Neural crest cell (in vitro differentiated cells): ENCODE measurements around the gene PRPH2. TPM values are rescaled to one million over a fixed set of nuclear protein-coding genes. Genes with fewer than 3 reads are reported as not detected.

ENCODE experiments used
- DNase-seq: peaks from one replicate; pipeline ENCODE4 v3.0.0; 2021; ENCODE audit warnings: low read depth, mixed read lengths, low spot score
- H3K27ac Mint-ChIP-seq: one replicate; pipeline ENCODE4 v1.8.0; 2021; ENCODE audit warnings: mild to moderate bottlenecking, mixed read lengths; ENCODE audit not compliant: unreplicated experiment
- H3K27me3 Mint-ChIP-seq: 2 replicates; pipeline ENCODE4 v1.8.0; 2021; ENCODE audit warnings: low read depth, mild to moderate bottlenecking, mixed read lengths
- H3K36me3 Mint-ChIP-seq: 2 replicates; pipeline ENCODE4 v1.8.0; 2021; ENCODE audit warnings: low read depth, mild to moderate bottlenecking, mixed read lengths
- H3K4me1 Mint-ChIP-seq: 2 replicates; pipeline ENCODE4 v1.8.0; 2021; ENCODE audit warnings: mixed read lengths
- H3K4me3 Mint-ChIP-seq: one replicate; pipeline ENCODE4 v1.8.0; 2021; ENCODE audit warnings: mild to moderate bottlenecking, mixed read lengths
- H3K9me3 Mint-ChIP-seq: 2 replicates; pipeline ENCODE4 v1.8.0; 2021; ENCODE audit warnings: mixed read lengths
- CTCF ChIP-seq: fragments of 200-600 bp; sonication (generic); conservative IDR thresholded peaks from 2 replicates; pipeline ENCODE4 v1.5.0; 2021; ENCODE audit warnings: antibody characterized with exemption, mild to moderate bottlenecking
- long read RNA-seq: library from polyadenylated mRNA; unstranded; transcript quantifications from one replicate; pipeline ENCODE4 v2.0.0, GENCODE V29; 2020
- total RNA-seq: library from RNA; stranded (reverse); gene quantifications from 2 replicates; pipeline ENCODE4 v1.2.1, GENCODE V29; 2021

Gene PRPH2
- not detected in 2 replicates for total RNA-seq
- long read RNA-seq = 0 reads

- no peak for TF ChIP-seq CTCF
- H3K4me1 Mint-ChIP-seq = no peaks in the 10 kb centered on the region
- H3K9me3 Mint-ChIP-seq = no peaks in the 10 kb centered on the region
- no peak for DNase-seq
- H3K27me3 Mint-ChIP-seq = peaks cover 42% of the 10 kb centered on the region
- H3K27ac Mint-ChIP-seq = no peak within 1 kb of the TSS
- H3K36me3 Mint-ChIP-seq = no peaks in the 10 kb centered on the region
- H3K4me3 Mint-ChIP-seq = no peak within 1 kb of the TSS
These were observed at the start of gene PRPH2 for GRCh38 chr6:42722497-42722896. PRPH2 (minus strand) TSS chr6:42722597; CDS start chr6:42722334, 263 bp downstream.

- Mint-ChIP-seq H3K36me3 (no peaks in the 10 kb centered on the region), H3K4me1 (peaks cover 11% of the 10 kb centered on the region), H3K27me3 (peaks cover 18% of the 10 kb centered on the region), H3K4me3 (no peak overlapping the region), H3K27ac (no peak overlapping the region), H3K9me3 (no peaks in the 10 kb centered on the region)
- DNase-seq = no peak
- no peak for TF ChIP-seq CTCF
These were observed 49.3 kb upstream of the PRPH2 start for GRCh38 chr6:42771741-42772100.

GRCh38 chr6:42769836-42770235 lies 47.4 kb upstream of the PRPH2 start:
- no peaks in the 10 kb centered on the region for H3K36me3 Mint-ChIP-seq
- no peaks in the 10 kb centered on the region for H3K9me3 Mint-ChIP-seq
- H3K4me1 Mint-ChIP-seq = peaks cover 11% of the 10 kb centered on the region
- H3K27ac Mint-ChIP-seq = no peak overlapping the region
- no peak for TF ChIP-seq CTCF
- H3K27me3 Mint-ChIP-seq = peaks cover 18% of the 10 kb centered on the region
- DNase-seq = no peak
- no peak overlapping the region for H3K4me3 Mint-ChIP-seq

- no peak for DNase-seq
- Mint-ChIP-seq H3K27me3 (peaks cover 18% of the 10 kb centered on the region), H3K4me1 (peaks cover 11% of the 10 kb centered on the region), H3K27ac (no peak overlapping the region), H3K9me3 (no peaks in the 10 kb centered on the region), H3K4me3 (no peak overlapping the region), H3K36me3 (no peaks in the 10 kb centered on the region)
- no peak for TF ChIP-seq CTCF
These were observed 46.7 kb upstream of the PRPH2 start for GRCh38 chr6:42769051-42769450.

GRCh38 chr6:42766163-42766670 lies 43.8 kb upstream of the PRPH2 start:
- no peak overlapping the region for H3K4me3 Mint-ChIP-seq
- TF ChIP-seq CTCF = no peak
- peaks cover 6% of the 10 kb centered on the region for H3K27me3 Mint-ChIP-seq
- H3K4me1 Mint-ChIP-seq = peaks cover 13% of the 10 kb centered on the region
- no peaks in the 10 kb centered on the region for H3K9me3 Mint-ChIP-seq
- H3K36me3 Mint-ChIP-seq = no peaks in the 10 kb centered on the region
- H3K27ac Mint-ChIP-seq = no peak overlapping the region
- no peak for DNase-seq
